PC-9 (cell line): ENCODE measurements around the gene NFASC.

Source experiments
- CTCF ChIP-seq: fragments of 200-600 bp; sonication (generic); conservative IDR thresholded peaks from 2 replicates; pipeline ENCODE4 v1.6.1; 2017; ENCODE audit warnings: mixed run types, antibody characterized with exemption, mild to moderate bottlenecking, moderate library complexity
- EZH2 ChIP-seq: fragments of 200-600 bp; sonication (generic); IDR thresholded peaks from 2 replicates; pipeline ENCODE4 v1.8.0; 2017; ENCODE audit warnings: antibody characterized with exemption, low read depth

- TF ChIP-seq CTCF (no peak), EZH2 (no peak)
These were observed 14.6 kb downstream of the NFASC start for GRCh38 chr1:204885288-204885711.
